IMR-90 (cell line): ENCODE results near the gene MSI2. TPM values are rescaled to one million over a fixed set of nuclear protein-coding genes. Genes with fewer than 3 reads are reported as not detected.

Experiments
- ATAC-seq: fragments of 200-7000 bp; cut with Tn5 transposase; 2 replicates; pipeline ENCODE4 v1.9.1; 2020; ENCODE audit warnings: low read depth, mild to moderate bottlenecking, moderate library complexity
- BruUV-seq: library from RNA; stranded (reverse); fragments of 400-500 nt; replicated peaks from 2 replicates; lab custom pipeline; 2021; lab: Mats Ljungman, UMichigan
- CTCF ChIA-PET: fragments of 300-600 bp; formaldehyde crosslinking; extraction: SDS; loops from one replicate; lab custom pipeline; 2021; ENCODE audit warnings: antibody characterized with exemption; lab: Yijun Ruan, JAX
- POLR2A ChIA-PET: fragments of 300-600 bp; sonication (Branson Sonifier 250); formaldehyde crosslinking; loops from one replicate; lab custom pipeline; 2022; ENCODE audit warnings: antibody characterized with exemption; ENCODE audit not compliant: unreplicated experiment; lab: Charles Lee
- DNase-seq: peaks from one replicate; pipeline ENCODE4 v3.0.0; 2013
- H2AFZ ChIP-seq: replicated peaks from 2 replicates; pipeline ENCODE3; 2013; ENCODE audit warnings: low read length, mild to moderate bottlenecking; ENCODE audit not compliant: poor library complexity
- H2AK5ac ChIP-seq: 2 replicates; pipeline ENCODE4 v1.6.1; 2013; ENCODE audit warnings: low read depth, low read length, inconsistent platforms
- H2AK9ac ChIP-seq: replicated peaks from 2 replicates; pipeline ENCODE3; 2013; ENCODE audit warnings: mild to moderate bottlenecking, low read depth, low read length, moderate library complexity; ENCODE audit not compliant: poor library complexity
- H2BK120ac ChIP-seq: 2 replicates; pipeline ENCODE4 v1.6.1; 2013; ENCODE audit warnings: low read depth, low read length, inconsistent platforms
- H2BK15ac ChIP-seq: 3 replicates; pipeline ENCODE4 v1.6.1; 2013; ENCODE audit warnings: low read depth, low read length, inconsistent platforms
- H2BK20ac ChIP-seq: 2 replicates; pipeline ENCODE4 v1.6.1; 2013; ENCODE audit warnings: low read depth, mild to moderate bottlenecking, inconsistent platforms, low read length, moderate library complexity
- H2BK5ac ChIP-seq: 2 replicates; pipeline ENCODE4 v1.6.1; 2013; ENCODE audit warnings: mild to moderate bottlenecking, low read depth, low read length, inconsistent platforms; ENCODE audit not compliant: poor library complexity, severe bottlenecking
- H3K14ac ChIP-seq: replicated peaks from 2 replicates; pipeline ENCODE4 v1.6.1; 2013; ENCODE audit warnings: low read depth, low read length, inconsistent platforms
- H3K18ac ChIP-seq: 2 replicates; pipeline ENCODE4 v1.6.1; 2013; ENCODE audit warnings: low read depth, low read length, control low read depth
- H3K23ac ChIP-seq: 2 replicates; pipeline ENCODE4 v1.6.1; 2013; ENCODE audit warnings: low read depth, low read length, inconsistent platforms
- H3K27ac ChIP-seq: 2 replicates; pipeline ENCODE4 v1.5.1; 2013; ENCODE audit warnings: mild to moderate bottlenecking, control low read depth, low read length; ENCODE audit not compliant: insufficient read depth
- H3K27me3 ChIP-seq: 2 replicates; pipeline ENCODE4 v1.6.1; 2013; ENCODE audit warnings: low read length; ENCODE audit not compliant: control insufficient read depth, insufficient read depth
- H3K36me3 ChIP-seq: 2 replicates; pipeline ENCODE4 v1.6.1; 2013; ENCODE audit warnings: low read length, mixed read lengths; ENCODE audit not compliant: control insufficient read depth, insufficient read depth
- H3K4ac ChIP-seq: 2 replicates; pipeline ENCODE4 v1.6.1; 2013; ENCODE audit warnings: low read depth, low read length, inconsistent platforms
- H3K4me1 ChIP-seq: 2 replicates; pipeline ENCODE4 v1.6.1; 2013; ENCODE audit warnings: low read length, mixed read lengths; ENCODE audit not compliant: control insufficient read depth, insufficient read depth
- H3K4me2 ChIP-seq: 2 replicates; pipeline ENCODE4 v1.6.1; 2013; ENCODE audit warnings: low read depth, mild to moderate bottlenecking, control low read depth, low read length, moderate library complexity
- H3K4me3 ChIP-seq: 2 replicates; pipeline ENCODE4 v1.5.1; 2013; ENCODE audit warnings: low read depth, mild to moderate bottlenecking, control low read depth, low read length, moderate library complexity; ENCODE audit not compliant: insufficient read depth
- H3K56ac ChIP-seq: 2 replicates; pipeline ENCODE4 v1.6.1; 2013; ENCODE audit warnings: low read length, inconsistent platforms; ENCODE audit not compliant: insufficient read depth; ENCODE audit errors: extremely low read depth
- H3K79me1 ChIP-seq, 2 experiments: 2 replicates each; pipeline ENCODE4 v1.6.1; 2013; ENCODE audit warnings: low read length in 2 of 2, inconsistent platforms in 1 of 2, low read depth in 1 of 2
- H3K9ac ChIP-seq: 2 replicates; pipeline ENCODE4 v1.6.1; 2013; ENCODE audit warnings: low read depth, low read length, control low read depth
- H3K9me1 ChIP-seq: 2 replicates; pipeline ENCODE4 v1.6.1; 2013; ENCODE audit warnings: low read length, inconsistent platforms; ENCODE audit not compliant: insufficient read depth
- H3K9me3 ChIP-seq: 2 replicates; pipeline ENCODE4 v1.6.1; 2013; ENCODE audit warnings: low read length; ENCODE audit not compliant: control insufficient read depth, insufficient read depth
- H4K20me1 ChIP-seq: 2 replicates; pipeline ENCODE4 v1.6.1; 2013; ENCODE audit warnings: low read length, inconsistent platforms; ENCODE audit not compliant: insufficient read depth
- H4K5ac ChIP-seq: 2 replicates; pipeline ENCODE4 v1.6.1; 2013; ENCODE audit warnings: mild to moderate bottlenecking, low read depth, low read length, control low read depth
- H4K8ac ChIP-seq, 2 experiments: 2 replicates each; pipeline ENCODE4 v1.6.1; 2013; ENCODE audit warnings: low read depth in 2 of 2, low read length in 2 of 2, control low read depth in 1 of 2, inconsistent platforms in 1 of 2
- H4K91ac ChIP-seq: 2 replicates; pipeline ENCODE4 v1.6.1; 2013; ENCODE audit warnings: low read depth, low read length, inconsistent platforms; ENCODE audit not compliant: insufficient read depth
- CTCF ChIP-seq: conservative IDR thresholded peaks from 2 replicates; pipeline ENCODE4 v1.5.1; 2012; ENCODE audit warnings: mild to moderate bottlenecking, low read depth, low read length, improper control_type of control experiment
- ELK1 ChIP-seq: fragments of 150-350 bp; IDR thresholded peaks from 2 replicates; pipeline ENCODE4 v1.6.1; 2016; ENCODE audit warnings: low read depth, mild to moderate bottlenecking, low read length, moderate library complexity, borderline replicate concordance
- MAFK ChIP-seq: IDR thresholded peaks from 2 replicates; pipeline ENCODE4 v1.6.1; 2012; ENCODE audit warnings: low read depth, low read length, improper control_type of control experiment
- RCOR1 ChIP-seq: IDR thresholded peaks from 2 replicates; pipeline ENCODE4 v1.6.1; 2012; ENCODE audit warnings: mild to moderate bottlenecking, low read length, improper control_type of control experiment; ENCODE audit not compliant: insufficient replicate concordance
- WGBS, 2 experiments: methylation state at CpG; one replicate each; pipeline versions ENCODE4 v1.1.5 to v1.1.7; 2013; ENCODE audit warnings: missing lambda C conversion rate in 2 of 2; ENCODE audit not compliant: insufficient read length in 1 of 2; ENCODE audit errors: extremely low coverage in 2 of 2; 5-methylcytosine and 5-hydroxymethylcytosine counted together
- dilution Hi-C: fragments of 300-500 bp; cut with HindIII; formaldehyde crosslinking; loops from one replicate; pipeline ENCODE4 v1.14.3; 2018; ENCODE audit warnings: low sequenced_read_pairs; ENCODE audit not compliant: unreplicated experiment
- in situ Hi-C: fragments of 300-500 bp; cut with MboI; formaldehyde crosslinking; loops from 3 replicates; pipeline ENCODE4 v1.14.3; 2019; ENCODE audit warnings: low sequenced_read_pairs, inconsistent platforms, mixed read lengths
- intact Hi-C: fragments of 100-400 bp; cut with micrococcal nuclease; formaldehyde crosslinking; loops from 2 replicates; pipeline ENCODE4 v1.10.0; 2022
- polyA plus RNA-seq, 3 experiments: library from polyadenylated mRNA; depleted of rRNA; stranded (reverse); fragments of >200 nt; gene quantifications; 2 replicates each; pipeline ENCODE4 v1.2.3, GENCODE V29; 2012; ENCODE audit warnings: low replicate concordance in 1 of 3
- total RNA-seq: library from RNA; depleted of rRNA; stranded (reverse); fragments of >200 nt; gene quantifications from 2 replicates; pipeline ENCODE4 v1.2.3, GENCODE V29; 2012

Gene MSI2
- total and polyA plus RNA-seq, 2 of the 4 experiments (the other 2 are of a cell fraction) = 13.0 to 16.0 TPM

GRCh38 chr17:57713140-57713539 lies 456.8 kb downstream of the MSI2 start:
- Histone ChIP-seq H3K79me1 (no peaks in the 10 kb centered on the region), H4K91ac (no peak overlapping the region), H3K23ac (no peak overlapping the region), H3K18ac (no peak overlapping the region), H3K14ac (no peak overlapping the region), H3K4me2 (no peak overlapping the region), H2AK9ac (no peak overlapping the region), H2AFZ (no peak overlapping the region), H3K4me3 (no peak overlapping the region), H4K8ac (no peak overlapping the region), H3K9me1 (no peaks in the 10 kb centered on the region), H4K5ac (no peak overlapping the region), H3K4ac (no peak overlapping the region), H2BK5ac (no peak overlapping the region), H4K20me1 (no peaks in the 10 kb centered on the region), H3K36me3 (no peaks in the 10 kb centered on the region), H3K27me3 (peaks cover 38% of the 10 kb centered on the region), H3K9me3 (no peaks in the 10 kb centered on the region), H2BK20ac (no peak overlapping the region), H2AK5ac (no peak overlapping the region), H3K27ac (no peak overlapping the region), H2BK15ac (no peak overlapping the region), H3K56ac (no peak overlapping the region), H2BK120ac (no peak overlapping the region), H3K4me1 (no peaks in the 10 kb centered on the region), H3K9ac (no peak overlapping the region)
- TF ChIP-seq RCOR1 (no peak), ELK1 (no peak), CTCF (no peak), MAFK (no peak)
- ChIA-PET CTCF (no interaction called here), POLR2A (no interaction called here)
- BruUV-seq = no TSS peak
- dilution Hi-C loops (no loop called here), in situ Hi-C loops (no loop called here), intact Hi-C loops (no loop called here)
- WGBS, 2 experiments = no CpG with 5 or more reads among the region's 7 CpGs
- ATAC-seq = no peak
- no peak for DNase-seq
